GM19455 (cell line): ENCODE measurements around the gene SREBF1.

Source experiments
- ATAC-seq: cut with Tn5 transposase; IDR thresholded peaks from one replicate; pipeline ENCODE4 v1.9.1; 2021; ENCODE audit not compliant: unreplicated experiment

Gene SREBF1

GRCh38 chr17:17842111-17842876 is 5.5 kb upstream of the SREBF1 start:
- no peak for ATAC-seq

DNA sequence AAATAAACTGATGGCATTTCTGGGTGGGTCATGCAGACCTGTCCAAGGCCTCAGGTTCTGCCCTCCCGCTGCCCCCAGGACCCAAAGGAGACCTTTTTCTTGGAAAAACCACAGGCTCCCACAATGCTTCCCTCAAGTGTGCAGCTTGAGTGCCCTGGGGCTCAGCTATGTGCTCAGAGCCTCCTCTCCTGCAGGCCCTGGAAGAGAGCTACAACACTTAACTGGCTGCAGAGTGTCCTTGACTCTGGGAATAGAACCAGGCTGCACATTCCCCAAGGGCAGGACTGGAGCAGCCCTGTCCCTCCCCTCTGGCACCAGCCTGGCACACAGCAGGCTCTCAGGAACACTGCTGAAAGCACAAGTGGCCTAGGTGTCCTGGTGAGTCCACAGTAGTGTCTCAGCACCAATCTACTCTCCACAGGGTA is 4.8 kb upstream of the SREBF1 start:
- no peak for ATAC-seq

DNA sequence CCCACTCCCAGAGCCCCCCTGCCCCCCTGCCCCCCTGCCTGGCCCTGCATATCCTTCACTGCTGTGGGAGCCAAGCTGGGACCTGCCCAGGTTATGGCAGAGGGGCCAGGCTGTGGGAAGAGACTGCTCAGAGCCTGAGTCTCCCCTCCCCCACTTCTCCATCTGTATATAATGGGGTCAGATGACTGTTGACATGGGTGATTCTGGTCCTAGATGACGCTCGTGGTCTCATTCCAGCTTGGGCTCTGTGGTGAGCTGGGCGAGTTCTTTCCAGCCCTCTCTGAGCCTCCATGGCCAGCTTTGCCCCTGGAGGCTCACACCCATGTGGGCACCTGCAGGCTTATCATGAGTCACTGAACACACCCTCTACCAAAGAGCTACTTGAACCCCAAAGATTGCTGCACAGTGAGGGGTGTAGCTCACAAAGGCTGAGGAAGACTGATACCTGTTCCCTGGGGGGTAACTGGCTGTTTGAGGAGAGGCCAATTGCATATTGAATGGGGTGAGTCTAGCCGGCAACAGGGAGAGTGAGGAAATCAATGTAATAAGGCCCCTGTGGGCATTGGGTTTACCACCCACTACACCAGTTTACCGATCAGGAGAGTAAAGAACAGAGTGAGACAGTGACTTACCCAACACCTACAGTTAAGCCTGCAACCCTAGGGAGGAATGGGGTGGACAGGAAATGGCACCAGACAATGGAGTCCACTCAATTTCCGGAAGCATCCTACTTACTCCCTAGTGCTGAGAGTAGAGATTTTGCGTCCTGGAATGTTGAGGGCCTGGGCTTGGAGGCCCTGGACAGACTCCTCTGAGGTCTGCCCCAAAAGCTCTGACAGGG is 4.2 kb upstream of the SREBF1 start:
- ATAC-seq: no peak

GRCh38 chr17:17839791-17840707 is 3.3 kb upstream of the SREBF1 start:
- ATAC-seq: peak; percentile 68

GRCh38 chr17:17837966-17838962 is 1.5 kb upstream of the SREBF1 start:
- no peak for ATAC-seq

DNA sequence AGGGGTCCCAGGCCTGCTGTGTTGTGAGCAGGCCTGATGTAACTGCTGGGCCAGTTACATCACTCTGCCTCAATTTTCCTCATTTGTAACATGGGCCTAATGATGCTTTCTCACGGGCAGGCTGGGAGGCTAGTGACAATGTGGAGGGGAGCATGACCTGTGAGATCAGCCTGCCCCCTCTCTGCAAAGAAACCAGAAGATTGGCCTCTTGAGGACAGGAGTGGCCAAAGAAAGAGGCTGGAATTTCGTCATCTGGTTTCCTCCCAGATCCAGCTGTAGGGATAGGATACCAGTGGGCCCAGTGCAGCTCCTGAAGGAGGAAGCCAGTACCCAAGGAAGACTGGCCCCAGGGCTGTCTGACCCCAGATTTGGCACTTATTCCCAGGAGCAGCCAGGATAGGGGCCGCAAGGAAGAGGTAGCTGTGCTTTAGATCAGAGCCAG is 615 bp upstream of the SREBF1 start:
- no peak for ATAC-seq

GRCh38 chr17:17836250-17836817 is 452 bp downstream of the SREBF1 start:
- peak; percentile 54 for ATAC-seq

DNA sequence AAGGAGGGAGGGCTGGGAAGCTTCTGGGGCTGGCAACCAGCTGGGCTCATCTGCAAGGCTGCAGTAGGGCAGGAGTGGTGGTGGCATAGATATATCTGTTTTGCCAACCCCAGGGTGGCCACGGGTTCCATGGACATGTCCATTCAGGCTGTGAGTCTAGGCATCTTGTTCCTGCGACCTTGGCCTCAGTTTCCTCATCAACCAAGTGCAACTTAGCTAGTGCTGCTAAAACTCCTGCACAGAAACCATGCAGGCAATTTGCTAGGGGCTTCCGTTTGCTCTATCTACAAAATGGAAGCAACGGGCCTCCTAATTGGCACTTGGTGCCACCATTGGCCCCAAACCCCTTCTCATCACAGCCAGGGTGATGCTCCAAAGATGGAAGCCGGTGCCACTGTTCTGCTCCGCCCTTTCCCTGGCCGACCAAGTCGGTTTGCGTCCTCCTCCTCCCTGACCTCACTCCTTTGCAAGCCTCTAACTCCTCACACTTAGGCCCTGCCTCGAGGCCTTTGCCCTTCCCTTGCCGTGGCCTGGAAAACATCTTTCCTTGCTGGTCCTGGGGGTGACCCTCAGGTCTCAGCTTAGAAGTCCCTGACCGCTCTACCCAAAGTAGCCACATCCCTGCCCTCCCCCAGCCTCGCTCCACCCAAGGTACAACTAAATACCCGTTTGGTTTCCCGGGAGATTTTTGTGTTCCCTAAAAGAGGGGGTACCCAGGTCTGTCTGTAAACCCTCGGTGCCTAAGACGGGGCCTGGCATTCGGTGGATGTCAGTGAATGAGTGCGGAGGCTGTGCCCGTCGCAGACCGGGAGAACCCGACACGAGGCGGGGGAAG is 1.2 kb downstream of the SREBF1 start:
- no peak for ATAC-seq

DNA sequence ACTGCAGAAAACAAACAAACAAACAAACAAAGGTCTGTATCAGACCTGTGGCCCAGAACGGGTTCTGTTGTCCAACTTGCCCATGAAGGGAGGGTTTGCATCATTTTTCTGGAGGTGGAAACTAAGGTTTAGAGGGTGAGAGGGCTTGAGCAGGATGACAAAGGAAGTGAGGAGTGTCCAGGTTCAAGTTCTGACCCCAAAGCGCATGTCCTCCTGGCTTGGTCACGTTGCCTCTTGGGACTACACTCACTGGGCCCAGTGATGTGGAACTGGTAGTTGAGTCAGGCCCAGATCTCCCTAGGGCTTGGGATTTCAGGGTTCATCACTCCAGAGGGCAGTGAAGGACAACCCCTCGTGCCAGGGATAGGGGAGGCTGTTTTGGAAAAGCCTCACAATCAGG is 1.8 kb downstream of the SREBF1 start:
- ATAC-seq: no peak

DNA sequence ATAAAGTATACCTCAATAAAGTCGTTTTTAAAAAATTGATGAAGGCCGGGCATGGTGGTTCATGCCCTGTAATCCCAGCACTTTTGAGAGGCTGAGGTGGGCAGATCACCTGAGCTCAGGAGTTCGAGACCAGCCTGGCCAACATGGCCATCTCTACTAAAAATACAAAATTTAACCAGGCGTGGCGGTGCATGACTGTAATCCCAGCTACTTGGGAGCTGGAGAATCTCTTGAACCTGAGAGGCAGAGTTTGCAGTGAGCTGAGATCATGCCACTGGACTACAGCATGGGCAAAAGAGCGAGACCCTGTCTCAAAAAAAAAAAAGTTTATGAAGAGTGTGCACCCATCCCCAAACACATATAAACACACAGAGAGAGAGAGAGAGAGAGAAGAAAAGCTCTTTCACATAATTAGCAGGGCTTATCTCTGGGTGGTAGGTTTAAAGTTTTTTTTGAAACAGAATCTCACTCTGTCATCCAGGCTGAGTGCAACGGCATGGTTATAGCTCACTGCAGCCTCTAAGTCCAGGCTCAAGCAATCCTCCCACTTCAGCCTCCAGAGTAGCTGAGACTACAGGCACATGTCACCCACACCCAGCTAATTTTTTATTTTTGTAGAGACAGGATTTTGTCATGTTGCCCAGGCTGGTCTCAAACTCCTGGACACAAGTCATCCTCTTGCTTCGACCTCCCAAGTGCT is 3.0 kb downstream of the SREBF1 start:
- ATAC-seq: no peak

GRCh38 chr17:17832032-17832363 is 4.8 kb downstream of the SREBF1 start:
- ATAC-seq: no peak

- no peak for ATAC-seq
Measured at GRCh38 chr17:17831208-17832031, 5.4 kb downstream of the SREBF1 start.

- no peak for ATAC-seq
Measured at GRCh38 chr17:17830740-17831207, 6.0 kb downstream of the SREBF1 start.

GRCh38 chr17:17830269-17830567 is 6.6 kb downstream of the SREBF1 start:
- no peak for ATAC-seq

- no peak for ATAC-seq
Measured at GRCh38 chr17:17827826-17828621, 8.8 kb downstream of the SREBF1 start.

DNA sequence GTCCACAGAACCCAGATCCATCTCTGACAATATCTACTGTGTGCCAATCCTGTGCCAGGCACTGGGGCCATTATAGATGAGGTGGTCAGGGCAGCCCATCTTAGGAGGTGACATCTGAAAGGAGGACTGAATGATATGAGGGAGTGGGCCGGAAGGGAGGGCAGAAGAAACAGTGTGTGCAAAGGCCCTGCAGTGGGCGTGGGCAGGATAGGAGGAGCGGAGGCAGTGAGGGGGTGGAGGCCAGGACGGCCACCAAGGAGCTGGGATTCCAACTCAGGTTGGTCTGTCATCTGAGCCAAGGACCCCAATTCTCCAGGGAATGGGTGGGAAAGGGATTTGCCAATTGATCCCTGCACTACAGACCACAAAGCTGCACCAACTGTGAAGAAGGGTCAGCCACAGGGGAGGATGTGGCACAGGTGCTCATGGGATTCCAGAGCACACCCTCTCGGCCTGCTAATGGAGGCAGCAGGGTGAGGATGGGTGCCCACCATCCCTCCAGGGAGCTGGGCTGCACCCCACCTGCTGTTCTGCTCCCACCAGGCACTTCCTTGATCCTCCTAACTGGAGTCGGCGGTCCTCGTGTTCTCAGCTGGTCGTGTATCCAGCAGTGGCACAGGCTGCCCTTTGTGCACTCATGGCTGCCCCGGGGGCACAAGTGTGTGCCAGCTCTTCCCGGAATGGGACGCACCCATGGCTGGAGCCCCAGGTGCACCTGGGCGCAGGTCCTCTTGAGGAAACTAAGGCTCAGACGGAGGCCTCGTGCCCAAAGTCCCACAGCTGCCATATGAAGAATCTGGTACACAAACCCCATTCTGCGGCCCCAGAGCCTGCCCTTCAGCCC is 9.6 kb downstream of the SREBF1 start:
- no peak for ATAC-seq
